GM12891 (cell line): ENCODE data around the gene OR6K2.

ENCODE experiments used
- PAX5 ChIP-seq: IDR thresholded peaks from 2 replicates; pipeline ENCODE4 v1.6.1; 2011; ENCODE audit warnings: low read length, moderate library complexity, mild to moderate bottlenecking; ENCODE audit not compliant: insufficient read depth, severe bottlenecking
- POLR2A ChIP-seq: IDR thresholded peaks from 2 replicates; pipeline ENCODE4 v1.6.1; 2011; ENCODE audit warnings: low read depth, low read length, control low read depth
- POLR2AphosphoS5 ChIP-seq: IDR thresholded peaks from 2 replicates; pipeline ENCODE4 v1.6.1; 2011; ENCODE audit warnings: low read depth, low read length, control low read depth
- POU2F2 ChIP-seq: IDR thresholded peaks from 2 replicates; pipeline ENCODE4 v1.6.1; 2011; ENCODE audit warnings: low read depth, mild to moderate bottlenecking, control low read depth, low read length, moderate library complexity
- SPI1 ChIP-seq: IDR thresholded peaks from 2 replicates; pipeline ENCODE4 v1.6.1; 2011; ENCODE audit warnings: low read depth, low read length, control low read depth
- TAF1 ChIP-seq: IDR thresholded peaks from 2 replicates; pipeline ENCODE4 v1.6.1; 2011; ENCODE audit warnings: low read depth, low read length, control low read depth

DNA sequence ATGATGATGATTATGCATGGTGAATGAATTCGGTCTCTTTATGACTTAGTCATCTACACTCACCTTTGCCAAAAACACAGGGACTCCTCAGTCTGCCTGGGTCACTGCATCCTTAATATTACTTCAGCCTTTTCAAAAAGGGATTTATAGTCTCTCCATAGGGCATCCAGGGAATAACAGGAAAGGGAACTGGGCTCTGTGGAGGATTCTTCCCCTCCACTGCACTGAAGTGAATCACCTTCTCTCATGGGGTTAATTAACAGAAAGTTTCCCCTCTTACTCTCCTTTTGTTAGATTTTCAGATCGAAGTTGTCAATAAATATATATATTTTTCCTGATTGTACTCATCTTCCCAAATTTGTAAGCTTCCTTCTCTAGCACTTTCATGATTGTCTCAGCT, 20.2 kb upstream of the OR6K2 start, which contains the start of gene OR6K3:
- TF ChIP-seq POLR2AphosphoS5 (no peak), POLR2A (no peak), SPI1 (no peak), TAF1 (no peak), PAX5 (no peak), POU2F2 (no peak)
